T-helper 9 cell (primary cell): ENCODE measurements around the gene CPA2.
"Not testable (repeated sequence)": the region's sequence is repeated elsewhere in the genome, so short reads cannot be mapped to it uniquely, and the experiment has no call there.

ENCODE experiments used
- DNase-seq: peaks from one replicate; pipeline ENCODE4 v3.0.0-alpha.2; 2020
- total RNA-seq, 2 donors: gene quantifications; one replicate each; lab custom pipeline; 2026; lab: John Stamatoyannopoulos, UW

The CPA2 gene
- total RNA-seq = 0 reads per million in 2 donors

- no peak for DNase-seq
These were observed at the start of gene CPA2 for GRCh38 chr7:130266258-130266960. CPA2 (plus strand) TSS chr7:130266863; CDS start chr7:130266882, 19 bp downstream.

GRCh38 chr7:130218806-130219620, 47.6 kb upstream of the CPA2 start:
- no peak for DNase-seq

GRCh38 chr7:130219871-130220270, 46.8 kb upstream of the CPA2 start:
- DNase-seq = no peak

GRCh38 chr7:130221746-130222145, 44.9 kb upstream of the CPA2 start:
- no peak for DNase-seq

- DNase-seq = no peak
These were observed 43.0 kb upstream of the CPA2 start for GRCh38 chr7:130223646-130224045.

GRCh38 chr7:130224210-130224609, 42.5 kb upstream of the CPA2 start:
- DNase-seq = no peak

- DNase-seq = not testable (repeated sequence)
These were observed 41.7 kb upstream of the CPA2 start for GRCh38 chr7:130224923-130225322.

GRCh38 chr7:130226333-130226732, 40.3 kb upstream of the CPA2 start:
- DNase-seq = no peak

- no peak for DNase-seq
These were observed 38.6 kb upstream of the CPA2 start for GRCh38 chr7:130227883-130228575.

- DNase-seq = no peak
These were observed 37.7 kb upstream of the CPA2 start for GRCh38 chr7:130228840-130229502.

- DNase-seq = not testable (repeated sequence)
These were observed 36.7 kb upstream of the CPA2 start for GRCh38 chr7:130229981-130230380.

- DNase-seq = no peak
These were observed 34.9 kb upstream of the CPA2 start for GRCh38 chr7:130231792-130232191.

GRCh38 chr7:130232209-130232608, 34.5 kb upstream of the CPA2 start:
- DNase-seq = no peak

- DNase-seq = no peak
These were observed 32.6 kb upstream of the CPA2 start for GRCh38 chr7:130234078-130234477.

- not testable (repeated sequence) for DNase-seq
These were observed 30.3 kb upstream of the CPA2 start for GRCh38 chr7:130236361-130236760.

GRCh38 chr7:130240240-130240639, 26.4 kb upstream of the CPA2 start:
- DNase-seq = no peak

GRCh38 chr7:130242198-130243014, 24.3 kb upstream of the CPA2 start:
- DNase-seq = peak; percentile 14

- not testable (repeated sequence) for DNase-seq
These were observed 23.2 kb upstream of the CPA2 start for GRCh38 chr7:130243486-130243885.

- DNase-seq = not testable (repeated sequence)
These were observed 20.2 kb upstream of the CPA2 start for GRCh38 chr7:130246491-130246890.

GRCh38 chr7:130248842-130249241, 17.8 kb upstream of the CPA2 start:
- not testable (repeated sequence) for DNase-seq

- not testable (repeated sequence) for DNase-seq
These were observed 17.0 kb upstream of the CPA2 start for GRCh38 chr7:130249626-130250025.

- DNase-seq = no peak
These were observed 12.1 kb upstream of the CPA2 start for GRCh38 chr7:130254555-130254954.
